Skeletal muscle tissue (tissue), 4 donors: ENCODE data around the gene HDAC4. TPM values are rescaled to one million over a fixed set of nuclear protein-coding genes. Genes with fewer than 3 reads are reported as not detected.
A peak's percentile ranks its signal among the peaks of the same experiment; 100 is the strongest.

ENCODE experiments used
- H3K27ac ChIP-seq: one replicate; pipeline ENCODE4 v1.7.0; 2013; ENCODE audit warnings: mild to moderate bottlenecking, low read depth, low read length, inconsistent platforms
- H3K27me3 ChIP-seq, 3 donors: one replicate each; pipeline ENCODE4 v1.7.0; 2013; ENCODE audit warnings: low read length in 3 of 3; ENCODE audit not compliant: control insufficient read depth in 3 of 3, insufficient read depth in 3 of 3
- H3K36me3 ChIP-seq, 3 donors: one replicate each; pipeline ENCODE4 v1.7.0; 2013; ENCODE audit warnings: low read length in 3 of 3; ENCODE audit not compliant: control insufficient read depth in 3 of 3, insufficient read depth in 3 of 3
- H3K4me1 ChIP-seq, 3 donors: one replicate each; pipeline ENCODE4 v1.7.0; 2013; ENCODE audit warnings: low read length in 3 of 3, mild to moderate bottlenecking in 3 of 3; ENCODE audit not compliant: control insufficient read depth in 3 of 3, insufficient read depth in 3 of 3
- H3K4me3 ChIP-seq, 3 donors: one replicate each; pipeline ENCODE4 v1.7.0; 2013; ENCODE audit warnings: low read length in 3 of 3
- H3K9ac ChIP-seq, 3 donors: one replicate each; pipeline ENCODE4 v1.7.0; 2013; ENCODE audit warnings: low read length in 3 of 3, mild to moderate bottlenecking in 3 of 3, moderate library complexity in 2 of 3, low read depth in 1 of 3
- H3K9me3 ChIP-seq, 3 donors: one replicate each; pipeline ENCODE4 v1.7.0; 2013; ENCODE audit warnings: low read length in 3 of 3; ENCODE audit not compliant: control insufficient read depth in 3 of 3
- total RNA-seq: library from RNA; depleted of rRNA; stranded (reverse); fragments of >200 nt; gene quantifications from one replicate; pipeline ENCODE4 v1.2.3, GENCODE V29; 2014
- donor health status: Osteomylitis.

HDAC4 gene
- total RNA-seq, 1 donor from 2014 or later: 23.5 TPM

DNA sequence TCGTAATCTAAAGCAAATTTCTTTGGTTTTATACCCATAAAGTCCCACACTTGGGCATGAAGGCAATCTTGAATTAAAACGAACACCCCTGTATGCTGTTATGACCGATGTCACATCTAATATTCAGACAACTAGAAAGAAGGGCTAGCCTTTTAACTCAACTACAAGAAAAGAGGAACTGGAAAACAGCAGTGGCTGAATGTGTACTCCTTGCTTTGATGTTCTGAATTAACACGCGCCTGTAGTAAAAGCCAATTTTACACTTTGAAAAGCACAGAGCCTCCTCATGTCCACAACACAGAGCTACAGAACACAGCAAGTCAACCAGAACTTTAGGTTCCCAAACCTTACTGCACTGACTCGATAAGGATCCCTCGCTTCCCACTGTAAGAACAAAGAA lies 147.6 kb downstream of the HDAC4 start:
- H3K9ac ChIP-seq: peak overlapping the region in 1 of 3 donors; percentile 19
- no peaks in the 10 kb centered on the region for H3K27me3 ChIP-seq
- H3K4me3 ChIP-seq: peak overlapping the region in 1 of 3 donors; percentile 30
- H3K27ac ChIP-seq: peak overlapping the region; percentile 75
- no peaks in the 10 kb centered on the region for H3K36me3 ChIP-seq
- H3K4me1 ChIP-seq: peaks cover 63 to 89% (median 84%) of the 10 kb centered on the region in 3 donors
- H3K9me3 ChIP-seq: no peaks in the 10 kb centered on the region

DNA sequence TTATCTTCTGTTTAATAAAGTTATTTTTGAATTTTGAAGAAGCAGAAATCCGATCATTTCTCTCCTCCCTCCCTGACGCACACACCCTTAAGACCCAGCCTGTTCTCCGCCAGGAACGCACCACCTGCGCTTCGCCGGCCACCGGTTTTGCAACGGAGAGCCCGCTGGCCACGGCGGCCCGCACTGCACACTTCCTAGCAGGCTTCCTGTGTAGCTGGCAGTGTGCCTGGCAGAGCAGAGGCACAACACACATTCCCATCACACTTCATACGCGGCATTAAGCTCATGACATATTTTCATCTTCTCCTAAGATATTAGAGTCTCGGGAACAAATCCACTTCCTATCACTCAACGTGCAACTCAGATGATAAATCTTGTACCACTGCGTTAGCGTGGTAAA lies 148.0 kb downstream of the HDAC4 start:
- Histone ChIP-seq H3K9me3 (no peaks in the 10 kb centered on the region), H3K9ac (peak overlapping the region in 2 of 3 donors; percentile 58 to 63), H3K36me3 (no peaks in the 10 kb centered on the region), H3K4me1 (peaks cover 63 to 87% (median 86%) of the 10 kb centered on the region in 3 donors), H3K4me3 (peak overlapping the region; percentile 8 to 39 (median 30)), H3K27me3 (no peaks in the 10 kb centered on the region), H3K27ac (peak overlapping the region; percentile 75)

DNA sequence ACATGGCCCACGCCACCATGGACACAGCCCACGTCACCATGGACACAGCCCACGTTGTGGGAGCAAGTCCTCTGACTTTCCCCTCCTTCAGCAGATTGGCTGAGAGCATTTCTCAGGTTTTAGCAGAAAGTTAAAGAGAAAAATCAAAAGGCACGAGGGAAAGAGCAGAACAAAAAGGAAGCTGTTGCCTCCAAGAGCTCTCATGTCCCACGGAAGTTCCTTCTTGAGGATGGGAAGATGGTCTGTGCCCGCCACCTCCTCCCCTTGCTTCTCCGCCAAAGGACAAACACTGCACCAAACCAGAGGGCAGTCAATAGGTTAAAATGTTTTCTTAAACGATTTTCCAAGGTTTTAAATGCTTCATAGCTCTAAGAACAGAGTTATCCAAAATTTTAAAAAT lies 148.4 kb downstream of the HDAC4 start:
- Histone ChIP-seq H3K27ac (peak overlapping the region; percentile 75), H3K9ac (peak overlapping the region in 2 of 3 donors; percentile 58 to 63), H3K9me3 (no peaks in the 10 kb centered on the region), H3K4me3 (peak overlapping the region; percentile 30 to 57 (median 39)), H3K4me1 (peaks cover 64 to 89% (median 87%) of the 10 kb centered on the region in 3 donors), H3K36me3 (no peaks in the 10 kb centered on the region), H3K27me3 (no peaks in the 10 kb centered on the region)

DNA sequence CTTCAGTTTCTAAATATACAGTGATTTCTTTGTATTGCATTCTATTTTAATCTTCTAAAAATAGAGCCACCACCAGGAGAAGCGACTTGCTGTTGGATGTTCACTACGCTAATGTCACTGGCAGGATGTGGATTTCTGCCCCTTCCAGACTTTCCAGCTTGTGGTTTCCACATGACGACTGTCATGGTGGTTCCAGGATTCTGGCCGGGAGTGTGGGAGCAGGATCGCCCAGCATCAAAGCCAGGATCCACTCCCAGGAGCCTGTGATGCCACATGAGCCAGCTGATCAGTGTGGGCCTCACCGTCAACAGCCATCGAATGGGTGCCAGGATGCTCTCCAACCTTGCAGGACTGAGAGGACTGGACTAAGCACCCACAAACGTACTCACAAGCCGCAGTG lies 148.8 kb downstream of the HDAC4 start:
- H3K4me1 ChIP-seq: peaks cover 68 to 90% (median 89%) of the 10 kb centered on the region in 3 donors
- peak overlapping the region in 1 of 3 donors; percentile 63 for H3K9ac ChIP-seq
- H3K9me3 ChIP-seq: no peaks in the 10 kb centered on the region
- H3K27me3 ChIP-seq: no peaks in the 10 kb centered on the region
- H3K27ac ChIP-seq: peak overlapping the region; percentile 75
- peak overlapping the region in 2 of 3 donors; percentile 30 to 57 for H3K4me3 ChIP-seq
- H3K36me3 ChIP-seq: no peaks in the 10 kb centered on the region

DNA sequence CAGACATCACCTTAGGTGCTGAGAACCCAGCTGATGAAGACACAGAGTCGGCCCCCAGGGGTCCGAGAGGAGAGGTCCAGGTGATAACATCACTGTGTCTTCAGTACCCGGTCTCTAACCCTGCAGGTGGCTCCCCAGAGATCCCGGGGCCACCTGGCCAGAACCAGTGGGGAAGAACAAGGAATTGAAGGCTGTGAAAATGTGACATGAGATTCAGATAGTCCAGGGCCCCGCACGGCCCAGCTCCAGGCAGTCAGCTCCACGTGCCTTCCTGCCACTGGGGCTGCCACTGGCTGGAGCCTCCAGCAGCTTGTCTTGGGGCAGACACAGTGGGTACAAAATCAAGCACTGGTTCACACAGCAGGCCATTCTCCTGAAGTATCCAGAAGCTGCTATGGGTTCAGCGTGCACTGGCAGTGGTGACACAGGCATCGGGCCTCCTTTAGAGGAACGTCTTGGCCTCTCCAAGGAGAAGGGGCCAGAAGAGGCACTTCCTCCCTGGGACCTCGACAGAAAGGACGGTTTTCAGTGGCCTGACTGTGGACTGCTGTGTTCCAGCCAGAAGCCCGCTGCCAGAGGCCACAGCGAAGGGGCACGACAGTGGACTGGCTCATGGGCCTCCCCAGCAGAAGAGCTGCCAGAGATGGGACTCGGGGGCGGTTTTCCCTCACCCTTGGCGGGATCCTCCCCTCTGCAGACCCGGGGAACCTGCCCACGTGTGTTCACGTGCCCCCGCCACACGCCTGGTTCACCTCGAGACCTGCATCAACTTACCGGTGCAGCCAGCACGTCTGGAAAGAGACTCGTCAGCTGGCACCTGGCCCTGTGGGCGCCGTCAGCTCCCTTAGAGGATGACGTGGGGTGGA lies 150.4 kb downstream of the HDAC4 start:
- H3K4me3 ChIP-seq: no peak overlapping the region
- H3K36me3 ChIP-seq: peaks cover 0 to 2% (median 0%) of the 10 kb centered on the region in 3 donors
- peak overlapping the region in 1 of 3 donors; percentile 25 for H3K9ac ChIP-seq
- peaks cover 77 to 92% (median 92%) of the 10 kb centered on the region in 3 donors for H3K4me1 ChIP-seq
- peak overlapping the region; percentile 23 for H3K27ac ChIP-seq
- H3K9me3 ChIP-seq: no peaks in the 10 kb centered on the region
- no peaks in the 10 kb centered on the region for H3K27me3 ChIP-seq

DNA sequence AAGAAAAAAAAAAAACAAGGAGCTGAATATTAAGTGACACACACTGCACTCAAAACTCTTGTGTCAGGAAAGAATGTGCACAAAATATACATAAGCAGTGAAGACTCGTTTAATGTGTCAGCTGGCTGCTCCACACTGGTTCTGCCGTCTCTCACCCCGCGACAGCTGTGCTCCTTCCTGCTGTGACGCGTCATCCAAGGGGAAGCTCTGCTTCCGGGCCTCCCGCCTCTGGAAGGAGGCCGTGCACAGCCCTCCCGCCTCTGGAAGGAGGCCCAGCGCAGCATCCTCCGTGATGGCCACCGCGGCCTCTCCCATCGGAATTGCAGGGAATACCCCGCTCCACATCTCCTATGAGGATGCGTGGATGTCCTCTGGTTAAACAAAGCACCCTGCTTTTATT lies 151.0 kb downstream of the HDAC4 start:
- no peaks in the 10 kb centered on the region for H3K27me3 ChIP-seq
- no peaks in the 10 kb centered on the region for H3K9me3 ChIP-seq
- no peak overlapping the region for H3K4me3 ChIP-seq
- peaks cover 0 to 2% (median 0%) of the 10 kb centered on the region in 3 donors for H3K36me3 ChIP-seq
- H3K9ac ChIP-seq: peak overlapping the region in 1 of 3 donors; percentile 25
- peak overlapping the region; percentile 23 for H3K27ac ChIP-seq
- peaks cover 73 to 94% (median 92%) of the 10 kb centered on the region in 3 donors for H3K4me1 ChIP-seq

DNA sequence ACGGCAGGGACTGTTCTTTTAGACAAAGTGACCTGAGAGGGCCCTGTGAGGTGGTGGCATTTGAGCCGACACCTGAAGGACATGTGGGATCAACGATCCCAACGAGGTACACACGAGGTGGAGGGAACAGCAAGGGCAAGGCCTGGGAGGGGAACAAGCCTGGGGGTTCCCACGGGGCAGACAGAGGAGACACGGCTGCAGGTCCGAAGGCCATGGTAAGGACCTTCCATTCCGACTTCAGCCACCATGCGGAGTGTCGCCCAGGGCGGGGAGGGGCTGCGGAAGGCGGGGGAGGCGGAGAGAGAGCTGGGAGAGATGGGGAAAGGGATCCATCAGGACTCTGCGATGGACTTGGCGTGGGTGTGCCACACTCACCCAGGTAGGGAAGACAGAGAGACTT lies 151.8 kb downstream of the HDAC4 start:
- H3K9ac ChIP-seq: no peak overlapping the region
- no peak overlapping the region for H3K4me3 ChIP-seq
- peaks cover 72 to 99% (median 97%) of the 10 kb centered on the region in 3 donors for H3K4me1 ChIP-seq
- no peaks in the 10 kb centered on the region for H3K9me3 ChIP-seq
- H3K27ac ChIP-seq: no peak overlapping the region
- peaks cover 0 to 2% (median 0%) of the 10 kb centered on the region in 3 donors for H3K36me3 ChIP-seq
- no peaks in the 10 kb centered on the region for H3K27me3 ChIP-seq

DNA sequence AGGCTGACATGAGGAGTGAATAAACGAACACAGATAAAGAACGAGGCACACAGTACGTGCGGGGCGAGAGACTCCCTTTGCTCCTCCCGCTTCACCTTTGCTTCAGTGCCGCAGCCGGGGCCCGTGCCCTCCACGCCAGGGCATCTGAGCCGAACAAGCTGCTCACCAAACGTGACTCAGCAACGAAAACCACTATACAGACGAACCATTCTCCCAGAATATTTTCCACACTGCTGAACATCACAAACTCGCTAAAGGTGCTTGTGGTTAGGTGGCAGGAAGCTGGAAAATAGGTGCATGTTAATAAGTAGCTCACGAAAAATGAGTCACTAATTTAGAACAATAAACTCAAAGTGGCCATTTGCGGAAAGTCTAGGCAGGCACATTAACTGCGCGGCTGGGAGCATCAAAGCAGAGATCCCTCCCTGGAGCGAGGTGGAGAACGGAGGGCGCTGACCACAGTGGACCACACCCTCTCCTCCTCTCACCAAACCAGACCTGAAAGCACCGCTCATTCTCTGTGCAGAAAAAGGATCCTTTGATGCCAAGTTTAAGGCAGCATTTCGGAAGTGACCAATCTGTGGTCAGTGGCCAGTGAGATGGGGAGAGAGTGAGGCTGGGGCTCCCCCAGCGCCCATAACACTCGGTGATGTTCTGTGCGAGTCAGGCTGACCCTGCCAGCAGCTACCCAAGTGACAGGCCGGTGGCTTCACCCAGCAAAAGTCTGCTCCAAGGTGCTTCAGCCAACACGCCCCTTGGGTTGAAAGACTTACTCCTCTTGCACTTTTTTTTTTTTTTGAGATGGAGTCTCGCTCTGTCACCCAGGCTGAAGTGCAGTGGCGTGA lies 153.2 kb downstream of the HDAC4 start:
- peak overlapping the region; percentile 1 for H3K27ac ChIP-seq
- peak overlapping the region in 1 of 3 donors; percentile 45 for H3K9ac ChIP-seq

DNA sequence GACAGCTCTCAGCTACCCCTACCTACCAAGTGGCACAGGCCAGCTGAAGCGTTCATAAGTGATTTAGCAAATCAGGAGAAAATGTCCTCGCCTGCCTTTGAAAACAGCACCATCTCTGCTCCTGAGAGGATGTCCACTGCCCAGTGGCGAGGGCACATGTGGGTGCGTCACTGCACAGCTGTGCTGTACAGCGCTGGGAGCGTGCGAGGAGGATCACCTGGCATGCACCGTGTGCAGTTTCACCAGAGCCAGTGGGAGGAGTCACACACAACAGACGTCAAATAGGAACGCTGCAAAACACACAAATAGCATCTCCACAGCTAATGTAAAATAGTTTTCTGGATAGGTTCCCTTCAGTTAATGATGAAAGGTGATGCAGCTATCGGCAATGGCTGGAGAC lies 154.1 kb downstream of the HDAC4 start:
- Histone ChIP-seq H3K9ac (peak overlapping the region in 1 of 3 donors; percentile 50), H3K4me3 (peak overlapping the region in 1 of 3 donors; percentile 35), H3K4me1 (peaks cover 50 to 84% (median 82%) of the 10 kb centered on the region in 3 donors), H3K9me3 (no peaks in the 10 kb centered on the region), H3K27me3 (no peaks in the 10 kb centered on the region), H3K27ac (peak overlapping the region; percentile 67), H3K36me3 (peaks cover 0 to 2% (median 0%) of the 10 kb centered on the region in 3 donors)

More for the DNA sequence above, 153.2 kb downstream of the HDAC4 start:
- Histone ChIP-seq H3K36me3 (peaks cover 0 to 2% (median 0%) of the 10 kb centered on the region in 3 donors), H3K9me3 (no peaks in the 10 kb centered on the region), H3K4me3 (no peak overlapping the region), H3K4me1 (peaks cover 58 to 92% (median 91%) of the 10 kb centered on the region in 3 donors), H3K27me3 (no peaks in the 10 kb centered on the region)
